Liver (tissue), 9 donors: ENCODE measurements around the gene ESD. TPM values are rescaled to one million over a fixed set of nuclear protein-coding genes. Genes with fewer than 3 reads are reported as not detected.
A peak's percentile ranks its signal among the peaks of the same experiment; 100 is the strongest.

Source experiments
- DNase-seq: peaks from one replicate; pipeline ENCODE4 v3.0.0-alpha.2; 2017; ENCODE audit warnings: low spot score
- H3K27ac ChIP-seq, 2 donors: one replicate each; pipeline ENCODE4 v1.7.0; 2013; ENCODE audit warnings: inconsistent platforms in 2 of 2, low read length in 2 of 2, control low read depth in 1 of 2, low read depth in 1 of 2, mild to moderate bottlenecking in 1 of 2
- H3K27me3 ChIP-seq, 4 donors: one replicate each; pipeline versions ENCODE4 v1.6.1 to v1.7.0; 2013; ENCODE audit warnings: low read length in 3 of 4, inconsistent platforms in 1 of 4, mild to moderate bottlenecking in 1 of 4, moderate library complexity in 1 of 4; ENCODE audit not compliant: control insufficient read depth in 4 of 4, insufficient read depth in 4 of 4
- H3K36me3 ChIP-seq, 4 donors: one replicate each; pipeline versions ENCODE4 v1.6.1 to v1.7.0; 2013; ENCODE audit warnings: low read length in 3 of 4, mild to moderate bottlenecking in 3 of 4, low read depth in 1 of 4, moderate library complexity in 1 of 4; ENCODE audit not compliant: control insufficient read depth in 4 of 4, insufficient read depth in 3 of 4
- H3K4me1 ChIP-seq, 4 donors: one replicate each; pipeline versions ENCODE4 v1.6.1 to v1.7.0; 2013; ENCODE audit warnings: low read length in 3 of 4, mild to moderate bottlenecking in 3 of 4, moderate library complexity in 1 of 4; ENCODE audit not compliant: control insufficient read depth in 4 of 4, insufficient read depth in 4 of 4
- H3K4me3 ChIP-seq, 3 donors: one replicate each; pipeline versions ENCODE4 v1.6.1 to v1.7.0; 2013; ENCODE audit warnings: low read length in 3 of 3, control low read depth in 1 of 3, low read depth in 1 of 3, mild to moderate bottlenecking in 1 of 3
- H3K9ac ChIP-seq, 2 donors: one replicate each; pipeline ENCODE4 v1.7.0; 2013; ENCODE audit warnings: low read length in 2 of 2, mild to moderate bottlenecking in 2 of 2, moderate library complexity in 2 of 2, control low read depth in 1 of 2, low read depth in 1 of 2
- H3K9me3 ChIP-seq, 4 donors: one replicate each; pipeline versions ENCODE4 v1.6.1 to v1.7.0; 2013; ENCODE audit warnings: low read length in 3 of 4; ENCODE audit not compliant: control insufficient read depth in 4 of 4
- GABPA ChIP-seq, 2 donors: IDR thresholded peaks in 1 of 2; conservative IDR thresholded peaks in 1 of 2; 2 replicates each; pipeline ENCODE4 v1.6.1; 2016; ENCODE audit warnings: antibody characterized with exemption in 2 of 2, mild to moderate bottlenecking in 1 of 2, moderate library complexity in 1 of 2
- NR2F2 ChIP-seq: IDR thresholded peaks from 2 replicates; pipeline ENCODE4 v1.6.1; 2016; ENCODE audit warnings: antibody characterized with exemption
- RAD21 ChIP-seq, 2 donors: IDR thresholded peaks; 2 replicates each; pipeline ENCODE4 v1.6.1; 2016; ENCODE audit warnings: antibody characterized with exemption in 2 of 2, mild to moderate bottlenecking in 2 of 2
- REST ChIP-seq: IDR thresholded peaks from 2 replicates; pipeline ENCODE4 v1.6.1; 2016; ENCODE audit warnings: antibody characterized with exemption, mild to moderate bottlenecking
- ZBTB33 ChIP-seq: IDR thresholded peaks from 2 replicates; pipeline ENCODE4 v1.6.1; 2016; ENCODE audit warnings: antibody characterized with exemption
- WGBS: extraction: QIAGEN DNeasy Blood & Tissue Kit; methylation state at CpG from one replicate; pipeline ENCODE4 v1.1.7; 2013; 5-methylcytosine and 5-hydroxymethylcytosine counted together
- polyA plus RNA-seq, 2 donors: library from polyadenylated mRNA; stranded (reverse) in 1 of 2; unstranded in 1 of 2; fragments of 200-250 nt in 1 of 2; fragments of >200 nt in 1 of 2; fragmentation: Nextera tagmentation in 1 of 2; extraction: Ambion mirVana in 1 of 2; gene quantifications; one replicate each; pipeline versions ENCODE4 v1.2.1 to v1.2.3, GENCODE V29; 2013 to 2015
- total RNA-seq, 2 donors: library from RNA; depleted of rRNA; stranded (reverse); fragments of >200 nt; gene quantifications; one replicate each; pipeline ENCODE4 v1.2.3, GENCODE V29; 2014
- donor health status: healthy.
- donor health status: healthy.
- donor health status: healthy.
- donor health status: healthy.
- donor health status: healthy.

Gene ESD
- total and polyA plus RNA-seq, 4 donors = 63.3 to 146 (median 72.0) TPM

GRCh38 chr13:46751811-46752635 is 44.9 kb downstream of the ESD start:
- Histone ChIP-seq H3K27ac (no peak overlapping the region), H3K36me3 (peaks cover 6 to 12% (median 8%) of the 10 kb centered on the region in 4 donors), H3K4me1 (no peaks in the 10 kb centered on the region), H3K27me3 (no peaks in the 10 kb centered on the region), H3K4me3 (no peak overlapping the region), H3K9ac (no peak overlapping the region), H3K9me3 (no peaks in the 10 kb centered on the region)
- 77% methylated on average over 7 of the region's 7 CpGs for WGBS
- no peak for DNase-seq
- TF ChIP-seq RAD21 (IDR thresholded peaks at IDR 0.05) (peak in 1 of 2 donors; percentile 5), REST (no peak)

GRCh38 chr13:46749951-46750350 is 47.0 kb downstream of the ESD start:
- TF ChIP-seq NR2F2 = no peak
- no peak for TF ChIP-seq ZBTB33
- no peak for TF ChIP-seq REST
- no peak for TF ChIP-seq GABPA (IDR thresholded peaks at IDR 0.05 in 1 of 2, conservative IDR thresholded peaks at IDR 0.05 in 1 of 2)
- no peak for DNase-seq
- 75% methylated on average over 2 of the region's 2 CpGs for WGBS
- no peak overlapping the region for H3K9ac ChIP-seq
- H3K4me3 ChIP-seq = no peak overlapping the region
- H3K27me3 ChIP-seq = no peaks in the 10 kb centered on the region
- no peaks in the 10 kb centered on the region for H3K4me1 ChIP-seq
- H3K9me3 ChIP-seq = no peaks in the 10 kb centered on the region
- peaks cover 6 to 22% (median 17%) of the 10 kb centered on the region in 4 donors for H3K36me3 ChIP-seq
- no peak overlapping the region for H3K27ac ChIP-seq
